Measurements from ENCODE around the gene ENPP1. TPM values are rescaled to one million over a fixed set of nuclear protein-coding genes. Genes with fewer than 3 reads are reported as not detected.

The ENPP1 gene
- total RNA-seq, 4 donors from 2014 or later: 4.1 to 7.6 (median 5.3) TPM

DNA sequence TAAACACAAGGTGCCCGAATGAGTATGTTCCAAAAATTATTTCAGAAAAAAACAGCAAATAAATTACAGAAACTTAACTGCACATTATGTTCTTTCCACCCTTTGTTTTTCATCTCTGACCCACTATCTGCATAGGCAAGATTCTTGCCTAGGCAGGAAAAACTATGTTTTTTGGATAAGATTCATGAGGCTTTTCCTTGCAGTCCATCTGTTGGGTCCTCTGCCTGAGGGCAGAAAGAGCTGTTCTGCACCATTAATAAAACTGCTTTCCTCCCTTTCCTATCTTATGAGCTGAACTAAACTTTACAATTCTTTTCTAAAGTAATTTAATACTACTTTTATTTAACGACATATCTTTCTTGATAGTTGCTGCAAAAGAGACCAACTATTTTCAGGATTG is 21.1 kb downstream of the ENPP1 start:
- 48 to 55% methylated on average over 2 of the region's 2 CpGs for WGBS, 2 donors
- TF ChIP-seq, protein P1, sequence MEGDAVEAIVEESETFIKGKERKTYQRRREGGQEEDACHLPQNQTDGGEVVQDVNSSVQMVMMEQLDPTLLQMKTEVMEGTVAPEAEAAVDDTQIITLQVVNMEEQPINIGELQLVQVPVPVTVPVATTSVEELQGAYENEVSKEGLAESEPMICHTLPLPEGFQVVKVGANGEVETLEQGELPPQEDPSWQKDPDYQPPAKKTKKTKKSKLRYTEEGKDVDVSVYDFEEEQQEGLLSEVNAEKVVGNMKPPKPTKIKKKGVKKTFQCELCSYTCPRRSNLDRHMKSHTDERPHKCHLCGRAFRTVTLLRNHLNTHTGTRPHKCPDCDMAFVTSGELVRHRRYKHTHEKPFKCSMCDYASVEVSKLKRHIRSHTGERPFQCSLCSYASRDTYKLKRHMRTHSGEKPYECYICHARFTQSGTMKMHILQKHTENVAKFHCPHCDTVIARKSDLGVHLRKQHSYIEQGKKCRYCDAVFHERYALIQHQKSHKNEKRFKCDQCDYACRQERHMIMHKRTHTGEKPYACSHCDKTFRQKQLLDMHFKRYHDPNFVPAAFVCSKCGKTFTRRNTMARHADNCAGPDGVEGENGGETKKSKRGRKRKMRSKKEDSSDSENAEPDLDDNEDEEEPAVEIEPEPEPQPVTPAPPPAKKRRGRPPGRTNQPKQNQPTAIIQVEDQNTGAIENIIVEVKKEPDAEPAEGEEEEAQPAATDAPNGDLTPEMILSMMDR (IDR thresholded peaks at IDR 0.05): no peak
- no peak for TF ChIP-seq POLR2A (IDR thresholded peaks at IDR 0.05)
- H3K4me3 ChIP-seq (ENCODE audit: low read depth, poor library complexity, severe bottlenecking): no peak overlapping the region
- intact Hi-C loops (cut with DNase I; ENCODE audit: low total_unique reads): no loop called here
- no peak for DNase-seq (ENCODE audit: low spot score in 2 of 2)

DNA sequence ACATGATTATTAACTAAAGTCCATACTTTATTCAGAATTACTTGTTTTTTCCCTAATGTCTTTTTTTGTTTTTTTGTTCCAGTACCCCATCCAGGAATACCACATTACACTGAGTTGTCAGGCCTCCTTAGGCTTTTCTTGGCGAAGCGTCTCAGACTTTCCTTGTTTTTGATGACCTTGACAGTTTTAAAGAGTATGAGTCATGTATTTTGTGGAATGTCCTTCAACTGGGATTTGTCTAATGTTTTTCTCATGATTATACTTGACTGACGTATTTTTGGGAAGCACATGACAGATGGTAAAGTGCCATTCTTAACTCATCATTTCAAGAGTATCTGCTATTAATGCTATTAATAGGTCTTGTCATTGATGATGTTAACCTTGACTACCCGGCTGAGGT is 23.6 kb downstream of the ENPP1 start:
- DNase-seq (ENCODE audit: low spot score in 2 of 2): peak in 1 of 2 donors; percentile 33
- intact Hi-C loops (cut with DNase I; ENCODE audit: low total_unique reads): no loop called here
- WGBS, 2 donors: 39 to 54% methylated on average over 4 of the region's 4 CpGs
- no peak for TF ChIP-seq POLR2A (IDR thresholded peaks at IDR 0.05)
- TF ChIP-seq, protein P1 (IDR thresholded peaks at IDR 0.05): no peak
- H3K4me3 ChIP-seq (ENCODE audit: low read depth, poor library complexity, severe bottlenecking): no peak overlapping the region

DNA sequence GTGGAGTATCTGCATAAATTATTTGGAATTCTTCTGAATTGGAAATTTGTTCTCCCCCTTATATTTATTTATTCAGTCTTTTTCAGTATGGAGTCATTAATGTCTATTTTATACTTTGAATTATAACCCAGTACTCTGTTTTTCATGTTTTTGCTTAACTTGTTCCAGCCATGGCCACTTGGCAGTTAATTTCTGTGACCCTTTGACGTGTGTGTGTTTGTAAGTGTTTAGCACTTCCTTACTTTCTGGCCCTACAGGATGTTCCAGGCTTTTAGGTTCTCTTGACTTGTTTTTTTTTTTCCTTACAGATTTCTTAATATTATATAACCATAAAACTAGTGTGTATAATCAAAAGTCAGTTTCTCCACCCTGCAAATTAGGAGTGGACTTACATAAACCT is 24.1 kb downstream of the ENPP1 start:
- intact Hi-C loops (cut with DNase I; ENCODE audit: low total_unique reads): no loop called here
- no peak for DNase-seq (ENCODE audit: low spot score in 2 of 2)
- TF ChIP-seq, protein P1 (IDR thresholded peaks at IDR 0.05): no peak
- no peak for TF ChIP-seq POLR2A (IDR thresholded peaks at IDR 0.05)
- no peak overlapping the region for H3K4me3 ChIP-seq (ENCODE audit: low read depth, poor library complexity, severe bottlenecking)
- 43 to 53% methylated on average over 1 of the region's 1 CpG for WGBS, 2 donors

DNA sequence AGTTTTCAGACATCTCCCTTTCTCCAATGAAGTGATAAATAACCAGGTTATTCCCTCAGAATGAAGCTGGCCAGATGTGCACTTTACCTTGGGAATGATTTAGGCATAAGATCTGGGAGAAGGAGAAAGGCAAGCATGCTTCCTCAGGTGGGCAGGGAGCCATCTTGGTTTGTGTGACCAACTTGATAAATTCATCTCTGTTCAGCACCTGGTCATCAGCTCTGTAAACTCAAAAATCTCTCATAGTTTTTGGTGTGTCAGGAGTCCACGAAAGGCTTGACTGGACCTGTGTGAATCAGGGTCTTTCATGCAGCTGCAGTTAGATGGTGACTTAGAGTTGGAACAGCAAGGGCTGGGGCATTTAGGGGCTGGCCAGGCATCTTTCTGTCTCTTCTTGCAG is 24.5 kb downstream of the ENPP1 start:
- no peak overlapping the region for H3K4me3 ChIP-seq (ENCODE audit: low read depth, poor library complexity, severe bottlenecking)
- DNase-seq (ENCODE audit: low spot score in 2 of 2): no peak
- 93 to 100% methylated on average over 1 of the region's 1 CpG for WGBS, 2 donors
- intact Hi-C loops (cut with DNase I; ENCODE audit: low total_unique reads): no loop called here
- no peak for TF ChIP-seq POLR2A (IDR thresholded peaks at IDR 0.05)
- TF ChIP-seq, protein P1 (IDR thresholded peaks at IDR 0.05): no peak

DNA sequence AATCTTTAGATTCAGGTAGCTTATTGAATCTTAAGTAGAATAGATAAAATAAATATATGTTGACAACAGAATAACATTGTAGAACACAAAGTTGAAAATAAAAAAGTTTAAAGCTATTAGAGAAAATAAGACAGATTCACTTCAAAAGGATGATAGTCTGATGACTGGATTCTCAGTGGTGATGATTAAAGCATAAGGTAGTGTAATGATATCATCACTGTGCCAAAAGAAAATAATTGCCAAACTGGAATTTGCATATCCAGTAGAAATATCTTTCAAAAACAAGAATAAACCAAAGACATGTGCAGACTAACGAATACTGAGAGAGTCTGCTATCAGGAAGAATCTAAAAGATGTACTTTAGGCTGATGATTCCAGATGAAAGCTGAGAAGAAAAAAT is 30.2 kb downstream of the ENPP1 start:
- intact Hi-C loops (cut with DNase I; ENCODE audit: low total_unique reads): no loop called here
- TF ChIP-seq, protein P1 (IDR thresholded peaks at IDR 0.05): no peak
- no peak for TF ChIP-seq POLR2A (IDR thresholded peaks at IDR 0.05)
- DNase-seq (ENCODE audit: low spot score in 2 of 2): no peak
- H3K4me3 ChIP-seq (ENCODE audit: low read depth, poor library complexity, severe bottlenecking): no peak overlapping the region
- WGBS, 2 donors: 57% methylated on average over 1 of the region's 1 CpG

DNA sequence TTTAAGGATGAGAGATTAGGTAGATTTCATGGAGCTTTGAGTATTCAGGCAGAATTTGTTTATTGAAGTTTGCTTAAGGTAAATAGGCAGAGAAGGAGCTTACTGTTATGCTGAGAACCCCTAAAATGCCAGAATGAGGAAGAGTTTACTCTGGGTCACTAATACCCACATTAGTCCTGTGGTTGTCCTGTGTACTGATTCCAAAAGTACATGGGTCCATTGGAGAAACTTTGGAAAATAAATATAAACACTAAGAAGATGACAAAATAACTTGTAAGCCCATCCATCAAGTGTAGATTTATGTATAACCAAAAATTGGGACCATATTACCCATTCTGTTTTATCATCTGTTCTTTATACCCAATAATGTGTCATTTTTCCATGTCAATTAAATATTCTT is 31.6 kb downstream of the ENPP1 start:
- DNase-seq (ENCODE audit: low spot score in 2 of 2): no peak
- TF ChIP-seq POLR2A (IDR thresholded peaks at IDR 0.05): no peak
- TF ChIP-seq, protein P1 (IDR thresholded peaks at IDR 0.05): no peak
- intact Hi-C loops (cut with DNase I; ENCODE audit: low total_unique reads): no loop called here
- H3K4me3 ChIP-seq (ENCODE audit: low read depth, poor library complexity, severe bottlenecking): no peak overlapping the region

Data from lower leg skin (tissue), 4 donors.